DMS53 (cell line): ENCODE measurements around the gene ZNF124.

Source experiments
- DNase-seq: peaks from one replicate; lab custom pipeline; 2025; lab: John Stamatoyannopoulos, UW

ZNF124 gene

GRCh38 chr1:247113094-247113497 is 58.7 kb downstream of the ZNF124 start:
- peak; percentile 33 for DNase-seq

GRCh38 chr1:247112479-247112781 is 59.4 kb downstream of the ZNF124 start:
- no peak for DNase-seq

DNA sequence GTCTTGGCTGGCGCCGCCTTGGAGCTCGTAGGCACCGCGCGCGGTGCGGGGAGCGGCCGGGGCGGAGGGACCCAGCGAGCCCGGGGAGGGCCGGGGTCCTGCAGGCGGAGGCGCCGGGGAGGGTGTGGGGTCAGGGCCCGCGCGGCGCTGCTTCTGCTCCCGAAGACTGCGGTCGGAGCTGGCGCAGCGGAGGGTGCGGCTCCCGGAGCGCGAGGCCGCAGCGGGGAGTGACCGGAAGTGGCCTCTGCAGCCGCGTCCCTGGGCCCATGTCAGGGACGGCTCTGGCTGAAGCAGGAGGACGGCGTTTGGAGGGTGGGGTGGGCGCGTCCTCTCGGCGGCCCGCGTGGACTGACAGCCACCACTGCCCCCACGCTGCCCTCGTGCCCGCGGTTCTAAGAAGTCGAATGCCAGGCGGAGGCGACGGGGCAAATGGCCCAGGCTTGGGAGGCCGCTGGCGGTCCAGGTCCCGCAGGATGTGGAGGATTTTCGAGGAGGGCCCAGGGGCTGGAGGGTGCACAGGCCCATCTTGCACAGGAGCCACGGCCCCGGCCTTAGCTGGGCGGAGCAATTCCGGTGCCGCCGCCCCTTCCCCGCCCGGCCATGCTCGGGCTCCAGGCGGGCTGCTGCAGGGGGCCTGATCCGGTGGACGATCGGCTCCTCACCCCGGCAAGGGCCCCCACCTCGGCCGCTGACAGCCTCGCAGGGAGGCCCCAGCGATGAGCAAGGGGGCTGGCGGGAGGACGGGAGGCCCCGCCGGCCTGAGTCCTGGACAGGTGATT is 59.9 kb downstream of the ZNF124 start:
- peak; percentile 76 for DNase-seq

GRCh38 chr1:247111259-247111699 is 60.5 kb downstream of the ZNF124 start:
- peak; percentile 51 for DNase-seq

DNA sequence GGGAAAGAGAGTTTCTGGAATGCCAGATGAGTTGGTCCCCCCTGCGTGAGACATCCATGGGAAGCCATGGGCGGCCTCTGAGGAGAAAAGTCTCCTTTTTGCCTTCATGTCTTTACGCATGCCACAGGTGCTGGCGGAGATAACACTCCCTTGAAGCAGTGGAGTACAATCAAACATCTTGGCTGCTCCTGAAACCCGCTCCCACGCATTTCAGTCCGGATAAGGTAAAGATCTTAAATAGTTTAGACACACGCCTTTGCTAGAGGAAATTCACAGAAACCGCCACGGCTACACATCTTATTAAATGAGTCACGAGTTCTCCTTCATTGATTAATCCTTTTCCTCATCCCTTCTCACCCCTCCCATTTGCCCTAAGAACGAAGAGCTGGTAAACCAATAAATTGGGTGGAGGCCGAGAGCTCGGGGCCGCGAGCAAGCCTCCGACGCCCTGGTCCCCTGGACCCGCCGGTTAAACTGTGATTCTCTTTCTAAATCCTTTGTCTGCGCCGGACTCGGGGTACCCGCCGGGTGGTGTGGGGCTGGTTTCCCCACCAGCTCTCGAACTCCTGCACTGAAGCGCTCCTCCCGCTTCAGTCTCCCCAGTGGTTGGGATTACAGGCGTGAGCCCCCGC is 61.1 kb downstream of the ZNF124 start:
- DNase-seq = peak; percentile 41

- DNase-seq = no peak
Observed at GRCh38 chr1:247107694-247108093, 64.1 kb downstream of the ZNF124 start.

- no peak for DNase-seq
Observed at GRCh38 chr1:247105966-247106365, 65.9 kb downstream of the ZNF124 start.
